GM12801 (cell line): ENCODE data around the gene MEIOB.

Source experiments
- TF ChIP-seq, protein P1 (sequence below): IDR thresholded peaks from one replicate; pipeline ENCODE4 v1.5.1; 2011; ENCODE audit warnings: control low read depth; ENCODE audit not compliant: insufficient read length; ENCODE audit errors: extremely low read depth

The MEIOB gene

GRCh38 chr16:1909561-1910231 is 37.7 kb upstream of the MEIOB start:
- TF ChIP-seq, protein P1, sequence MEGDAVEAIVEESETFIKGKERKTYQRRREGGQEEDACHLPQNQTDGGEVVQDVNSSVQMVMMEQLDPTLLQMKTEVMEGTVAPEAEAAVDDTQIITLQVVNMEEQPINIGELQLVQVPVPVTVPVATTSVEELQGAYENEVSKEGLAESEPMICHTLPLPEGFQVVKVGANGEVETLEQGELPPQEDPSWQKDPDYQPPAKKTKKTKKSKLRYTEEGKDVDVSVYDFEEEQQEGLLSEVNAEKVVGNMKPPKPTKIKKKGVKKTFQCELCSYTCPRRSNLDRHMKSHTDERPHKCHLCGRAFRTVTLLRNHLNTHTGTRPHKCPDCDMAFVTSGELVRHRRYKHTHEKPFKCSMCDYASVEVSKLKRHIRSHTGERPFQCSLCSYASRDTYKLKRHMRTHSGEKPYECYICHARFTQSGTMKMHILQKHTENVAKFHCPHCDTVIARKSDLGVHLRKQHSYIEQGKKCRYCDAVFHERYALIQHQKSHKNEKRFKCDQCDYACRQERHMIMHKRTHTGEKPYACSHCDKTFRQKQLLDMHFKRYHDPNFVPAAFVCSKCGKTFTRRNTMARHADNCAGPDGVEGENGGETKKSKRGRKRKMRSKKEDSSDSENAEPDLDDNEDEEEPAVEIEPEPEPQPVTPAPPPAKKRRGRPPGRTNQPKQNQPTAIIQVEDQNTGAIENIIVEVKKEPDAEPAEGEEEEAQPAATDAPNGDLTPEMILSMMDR, result no peak

- TF ChIP-seq, protein P1, result no peak
These were observed 37.0 kb upstream of the MEIOB start for GRCh38 chr16:1908983-1909382.

DNA sequence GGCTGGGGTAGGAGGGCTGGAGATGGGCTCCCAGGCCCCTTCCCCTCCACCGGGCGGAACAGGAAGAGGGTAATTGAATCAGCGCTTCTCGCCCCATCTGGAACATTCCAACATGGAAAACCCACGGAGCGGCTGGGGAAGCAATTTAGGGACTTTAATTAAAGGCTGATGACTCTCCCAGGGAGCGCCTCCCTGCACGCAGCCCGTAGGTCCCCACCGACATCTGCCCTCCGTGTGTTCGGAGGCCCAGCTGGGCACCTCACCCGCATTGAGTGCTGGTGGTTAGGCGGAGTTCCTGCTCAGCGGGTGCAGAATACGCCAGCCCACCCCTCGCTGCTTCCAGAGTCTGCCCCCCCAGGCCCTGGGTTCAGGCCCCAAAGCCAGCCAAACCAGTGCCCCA is 36.2 kb upstream of the MEIOB start:
- TF ChIP-seq, protein P1, result no peak

GRCh38 chr16:1907226-1907860 is 35.4 kb upstream of the MEIOB start:
- TF ChIP-seq, protein P1, result no peak

GRCh38 chr16:1906846-1907165 is 34.8 kb upstream of the MEIOB start:
- TF ChIP-seq, protein P1, result no peak

GRCh38 chr16:1906055-1906845 is 34.3 kb upstream of the MEIOB start:
- TF ChIP-seq, protein P1, result no peak
